H1 (cell line): Measurements from ENCODE around the gene DTD1. TPM values are rescaled to one million over a fixed set of nuclear protein-coding genes. Genes with fewer than 3 reads are reported as not detected.

Experiments used
- KDM1A ChIP-seq: fragments of 200-600, 300-600 bp; sonication (generic); IDR thresholded peaks from 2 replicates; pipeline ENCODE4 v1.7.1; 2016; ENCODE audit warnings: mild to moderate bottlenecking, low read length, borderline replicate concordance
- MAFK ChIP-seq: IDR thresholded peaks from 2 replicates; pipeline ENCODE4 v1.6.1; 2012; ENCODE audit warnings: low read depth, mild to moderate bottlenecking, improper control_type of control experiment, low read length
- POU5F1 ChIP-seq: IDR thresholded peaks from 2 replicates; pipeline ENCODE4 v1.6.1; 2011; ENCODE audit warnings: low read depth, mild to moderate bottlenecking, low read length, moderate library complexity
- SIN3A ChIP-seq, 2 experiments: IDR thresholded peaks in 1 of 2; conservative IDR thresholded peaks in 1 of 2; 2 replicates each; pipeline ENCODE4 v1.6.1; 2011 to 2012; ENCODE audit warnings: low read length in 2 of 2, improper control_type of control experiment in 1 of 2, low read depth in 1 of 2, mild to moderate bottlenecking in 1 of 2
- TBP ChIP-seq: IDR thresholded peaks from 2 replicates; pipeline ENCODE4 v1.6.1; 2011; ENCODE audit warnings: low read depth, low read length, improper control_type of control experiment
- polyA plus RNA-seq, 7 experiments: library from polyadenylated mRNA; depleted of rRNA in 3 of 7; stranded (reverse) in 5 of 7; unstranded in 2 of 7; fragments of >200 nt in 5 of 7; fragments of 200-250 nt in 2 of 7; gene quantifications; 1 replicate in 5 of 7; 2 replicates in 1 of 7; 4 replicates in 1 of 7; pipeline versions ENCODE4 v1.2.1 to v1.2.3, GENCODE V29; 2011 to 2013; ENCODE audit warnings: missing spikeins in 2 of 7, mixed read lengths in 2 of 7
- total RNA-seq: library from RNA; stranded (reverse); fragmentation: NEBNext Ultra II Directional; extraction: Animal tissue kit (Norgen Biotek cat#: 25700); gene quantifications from 2 replicates; pipeline ENCODE4 v1.2.1, GENCODE V29; 2021

Gene DTD1
- total and polyA plus RNA-seq, 2 of the 8 experiments (the other 6 are each of a cell fraction or from before 2014, with no cell fraction given), result 49.7 to 66.6 TPM

- TF ChIP-seq MAFK, result no peak
- no peak for TF ChIP-seq POU5F1
- no peak for TF ChIP-seq SIN3A (conservative IDR thresholded peaks at IDR 0.05 in 1 of 2, IDR thresholded peaks at IDR 0.05 in 1 of 2; ENCODE audit: low read depth in 1 of 2, low read length in 2 of 2)
- no peak for TF ChIP-seq TBP
- TF ChIP-seq KDM1A, result no peak
Measured at GRCh38 chr20:18729231-18729825, 141.5 kb downstream of the DTD1 start (continued).
